Measurements from ENCODE around the gene RHAG.

RHAG gene

GRCh38 chr6:49558238-49558637 is 78.4 kb downstream of the RHAG start:
- Mint-ChIP-seq H3K4me3 (no peak overlapping the region), H3K36me3 (no peaks in the 10 kb centered on the region), H3K27ac (no peak overlapping the region), H3K9me3 (ENCODE audit: low read depth) (no peaks in the 10 kb centered on the region), H3K4me1 (ENCODE audit: low read depth) (no peaks in the 10 kb centered on the region), H3K27me3 (peaks cover 6% of the 10 kb centered on the region)

GRCh38 chr6:49557177-49557576 is 79.5 kb downstream of the RHAG start:
- Mint-ChIP-seq H3K4me1 (ENCODE audit: low read depth) (peaks cover 6% of the 10 kb centered on the region), H3K27me3 (peaks cover 4% of the 10 kb centered on the region), H3K27ac (no peak overlapping the region), H3K36me3 (no peaks in the 10 kb centered on the region), H3K4me3 (no peak overlapping the region), H3K9me3 (ENCODE audit: low read depth) (no peaks in the 10 kb centered on the region)

- H3K4me1 Mint-ChIP-seq (ENCODE audit: low read depth): peaks cover 12% of the 10 kb centered on the region
- peaks cover 5% of the 10 kb centered on the region for H3K27me3 Mint-ChIP-seq
- H3K9me3 Mint-ChIP-seq (ENCODE audit: low read depth): no peaks in the 10 kb centered on the region
- no peak overlapping the region for H3K27ac Mint-ChIP-seq
- no peaks in the 10 kb centered on the region for H3K36me3 Mint-ChIP-seq
- H3K4me3 Mint-ChIP-seq: no peak overlapping the region
These were observed 80.2 kb downstream of the RHAG start for GRCh38 chr6:49556429-49556837.

GRCh38 chr6:49555951-49556350 is 80.7 kb downstream of the RHAG start:
- no peak overlapping the region for H3K27ac Mint-ChIP-seq
- H3K27me3 Mint-ChIP-seq: peaks cover 6% of the 10 kb centered on the region
- H3K9me3 Mint-ChIP-seq (ENCODE audit: low read depth): no peaks in the 10 kb centered on the region
- no peak overlapping the region for H3K4me3 Mint-ChIP-seq
- no peaks in the 10 kb centered on the region for H3K36me3 Mint-ChIP-seq
- peaks cover 17% of the 10 kb centered on the region for H3K4me1 Mint-ChIP-seq (ENCODE audit: low read depth)

Data from activated naive CD8-positive, alpha-beta T cell (primary cell).